HG03520 (cell line): ENCODE data around the gene C1orf159.
A peak's percentile ranks its signal among the peaks of the same experiment; 100 is the strongest.
"Not testable (repeated sequence)": the region's sequence is repeated elsewhere in the genome, so short reads cannot be mapped to it uniquely, and the experiment has no call there.

ENCODE experiments used
- ATAC-seq: cut with Tn5 transposase; IDR thresholded peaks from one replicate; pipeline ENCODE4 v1.9.1; 2021; ENCODE audit warnings: mild to moderate bottlenecking, moderate library complexity; ENCODE audit not compliant: unreplicated experiment

C1orf159 gene

DNA sequence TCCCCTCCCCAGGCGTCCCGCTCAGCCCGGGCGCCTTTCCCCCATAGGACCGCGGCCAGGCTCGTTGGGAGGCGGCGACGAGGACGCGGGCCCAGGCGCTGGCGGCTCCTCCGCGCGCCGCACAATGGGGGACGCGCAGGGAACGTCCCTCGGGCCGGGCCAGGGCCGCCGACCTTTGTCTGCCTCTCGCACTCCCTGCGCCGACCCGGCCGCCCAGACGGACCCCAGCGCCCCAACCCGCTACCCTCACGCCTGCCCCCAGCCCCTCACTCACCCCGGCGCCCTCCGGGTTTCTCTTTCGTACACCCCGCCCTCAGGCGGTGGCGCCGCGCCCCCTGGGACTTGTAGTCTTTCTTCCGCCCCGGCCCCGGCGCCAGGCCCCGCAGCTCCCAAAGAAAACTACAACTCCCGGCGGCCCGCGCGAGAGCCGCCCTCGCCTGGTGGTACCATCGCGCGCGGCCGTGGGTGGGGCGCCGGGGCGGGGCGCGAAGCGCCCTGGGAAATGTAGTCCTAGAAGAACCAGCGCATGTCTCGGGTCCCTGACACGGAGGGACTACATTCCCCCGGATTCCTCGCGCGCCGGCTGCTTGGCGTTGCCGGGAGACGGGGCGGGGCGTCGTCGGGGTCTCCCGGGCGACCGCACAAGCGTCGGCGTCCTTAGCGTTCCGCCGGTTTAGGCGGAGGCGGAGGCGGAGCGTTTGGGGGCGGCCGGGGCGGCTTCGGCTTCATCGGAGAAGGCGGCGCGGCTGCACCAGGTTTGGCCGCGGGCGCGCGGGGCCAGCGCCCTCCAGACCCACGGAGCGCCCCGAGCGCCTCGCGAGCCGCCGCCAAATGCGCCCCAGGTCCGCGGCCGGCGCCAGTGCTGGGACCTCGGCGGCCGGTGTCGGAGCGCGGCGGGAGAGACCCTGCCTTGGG is at the start of gene C1orf159:
Gene C1orf159, minus strand, starts transcription at position 304 of the 915 bp plus-strand sequence. CDS start 24,546 bp downstream, outside the sequence.
- peak; percentile 91 for ATAC-seq

GRCh38 chr1:1165485-1165884 is 49.6 kb upstream of the C1orf159 start:
- no peak for ATAC-seq

DNA sequence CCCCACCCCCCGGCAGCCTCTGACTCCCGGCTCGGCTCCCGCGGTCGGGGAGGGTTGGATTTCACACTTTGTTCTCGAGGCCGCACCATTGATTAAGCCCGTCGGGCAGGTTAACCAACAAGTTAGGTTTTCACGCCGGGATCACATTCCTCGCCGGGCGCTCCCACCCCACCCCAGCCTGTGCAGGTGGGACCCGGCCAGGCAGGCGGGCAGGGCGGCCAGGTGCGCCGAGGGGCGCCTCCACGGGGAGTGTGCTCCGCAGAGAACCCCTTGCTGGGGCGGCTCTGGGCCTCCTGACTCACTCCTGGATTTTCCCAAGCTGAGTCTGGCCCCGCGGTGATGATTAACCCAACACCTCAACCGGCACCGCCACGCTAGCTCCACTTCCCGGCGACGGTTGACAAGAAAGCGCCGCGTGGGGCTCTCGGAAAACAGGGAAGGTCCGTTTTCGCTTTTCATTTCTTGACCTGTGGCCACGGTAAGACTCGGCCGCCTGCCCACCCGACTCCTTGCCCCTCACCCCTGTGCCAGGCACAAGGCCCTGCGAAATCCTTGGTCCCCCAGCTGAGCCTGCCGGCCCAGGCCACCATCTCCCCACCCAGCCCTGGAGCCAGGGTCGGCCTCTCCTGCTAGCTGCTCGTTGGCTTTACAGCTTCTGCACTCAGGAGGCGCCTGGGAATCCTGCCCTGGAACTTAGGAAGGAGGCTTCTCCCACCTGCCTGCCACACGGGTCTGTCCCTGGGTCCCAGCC is 49.0 kb upstream of the C1orf159 start:
- no peak for ATAC-seq

GRCh38 chr1:1164361-1164700 is 48.4 kb upstream of the C1orf159 start:
- no peak for ATAC-seq

GRCh38 chr1:1163538-1164070 is 47.7 kb upstream of the C1orf159 start:
- ATAC-seq, result no peak

- no peak for ATAC-seq
These were observed 47.0 kb upstream of the C1orf159 start for GRCh38 chr1:1162597-1163537.

- no peak for ATAC-seq
These were observed 45.8 kb upstream of the C1orf159 start for GRCh38 chr1:1161683-1162079.

DNA sequence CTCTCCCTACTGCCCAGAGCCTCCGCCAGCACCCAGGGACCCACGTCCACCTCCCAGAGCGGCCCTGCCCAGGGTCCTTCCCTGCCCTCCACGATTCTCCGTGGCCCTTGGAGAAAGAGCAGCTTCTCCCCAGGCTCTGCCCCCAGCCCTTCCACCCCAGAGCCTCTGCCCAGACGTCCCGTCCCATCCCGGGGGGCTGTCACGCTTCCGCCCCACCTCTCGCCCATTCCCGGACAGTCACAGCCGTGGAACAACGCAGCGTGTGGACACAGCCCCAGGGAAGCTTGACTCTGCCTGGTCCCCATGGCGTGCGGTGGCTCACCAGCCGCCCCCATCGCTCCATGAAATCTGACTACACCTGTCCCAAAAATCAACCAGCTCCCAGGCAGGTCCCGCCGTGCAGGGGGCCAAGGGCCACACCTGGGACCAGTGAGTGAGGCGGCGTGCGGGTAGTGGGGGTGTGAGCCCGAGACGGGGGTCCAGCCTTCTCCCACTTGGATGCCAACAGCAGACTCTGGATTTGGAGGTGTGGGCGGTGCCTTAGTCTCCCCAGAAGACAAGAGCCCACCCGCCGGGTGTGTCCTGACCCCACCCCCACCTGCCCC is 45.3 kb upstream of the C1orf159 start:
- no peak for ATAC-seq

DNA sequence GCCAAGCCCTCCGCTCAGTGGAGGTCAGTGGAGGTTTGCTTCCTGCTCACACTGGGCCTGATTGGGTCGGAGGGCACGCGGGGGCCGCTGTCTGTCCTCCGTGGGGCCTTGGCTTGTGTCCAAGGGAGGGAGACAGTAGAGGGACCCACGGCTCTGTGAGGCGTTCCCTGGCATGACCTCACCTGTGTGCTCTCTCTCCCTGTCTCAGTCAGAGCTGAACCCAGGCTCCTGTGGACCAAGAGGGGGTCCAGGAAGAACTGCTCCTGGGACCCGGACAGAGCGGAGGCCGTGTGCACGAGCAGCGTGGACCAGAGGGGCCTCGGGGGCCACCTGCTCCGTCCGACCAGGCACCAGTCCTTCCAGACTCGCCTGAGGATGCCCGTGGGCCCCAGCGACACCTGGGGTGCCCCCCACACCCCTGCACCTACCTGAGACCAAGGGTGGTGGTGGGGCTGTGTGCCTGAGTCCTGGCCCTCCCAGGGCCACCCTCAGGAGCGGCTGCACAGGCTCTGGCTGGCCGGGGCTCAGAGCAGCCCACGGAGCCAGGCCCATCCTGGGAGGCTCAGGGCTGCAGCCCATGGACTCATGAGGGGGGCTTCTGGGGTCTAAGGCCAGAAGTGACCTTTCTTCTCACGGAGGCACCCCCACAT is 44.5 kb upstream of the C1orf159 start:
- ATAC-seq, result no peak

- no peak for ATAC-seq
These were observed 42.2 kb upstream of the C1orf159 start for GRCh38 chr1:1157914-1158710.

DNA sequence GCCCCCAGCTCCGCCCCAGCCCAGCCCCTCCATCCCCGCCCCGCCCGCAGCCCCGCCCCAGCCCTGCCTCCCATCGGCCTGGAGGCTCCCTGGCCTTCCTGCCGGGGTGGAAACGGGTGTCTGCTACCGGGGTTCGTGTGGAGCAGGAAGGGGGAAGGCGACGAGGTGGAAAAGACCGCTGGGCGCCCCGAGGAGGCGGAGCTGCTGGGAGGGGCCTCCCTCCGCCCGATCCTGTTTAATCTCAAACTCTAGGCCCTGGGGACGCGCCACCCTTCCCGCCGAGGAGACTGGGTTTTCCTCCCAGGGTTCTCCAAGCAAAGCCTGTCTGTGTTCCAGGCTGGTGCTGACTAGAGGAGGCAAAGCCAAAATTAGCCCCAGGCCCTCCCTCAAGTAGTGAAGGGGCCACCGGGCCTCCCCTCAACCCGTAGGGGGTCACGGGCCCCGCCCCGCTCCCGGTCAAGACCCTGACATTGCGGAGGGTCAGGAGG is 41.6 kb upstream of the C1orf159 start:
- no peak for ATAC-seq

GRCh38 chr1:1157033-1157365 is 41.1 kb upstream of the C1orf159 start:
- no peak for ATAC-seq

GRCh38 chr1:1156140-1157032 is 40.5 kb upstream of the C1orf159 start:
- ATAC-seq, result no peak

GRCh38 chr1:1155258-1155657 is 39.4 kb upstream of the C1orf159 start:
- no peak for ATAC-seq

GRCh38 chr1:1153874-1154273 is 38.0 kb upstream of the C1orf159 start:
- no peak for ATAC-seq

GRCh38 chr1:1153215-1153614 is 37.3 kb upstream of the C1orf159 start:
- ATAC-seq, result not testable (repeated sequence)

GRCh38 chr1:1152431-1152830 is 36.5 kb upstream of the C1orf159 start:
- ATAC-seq, result not testable (repeated sequence)

DNA sequence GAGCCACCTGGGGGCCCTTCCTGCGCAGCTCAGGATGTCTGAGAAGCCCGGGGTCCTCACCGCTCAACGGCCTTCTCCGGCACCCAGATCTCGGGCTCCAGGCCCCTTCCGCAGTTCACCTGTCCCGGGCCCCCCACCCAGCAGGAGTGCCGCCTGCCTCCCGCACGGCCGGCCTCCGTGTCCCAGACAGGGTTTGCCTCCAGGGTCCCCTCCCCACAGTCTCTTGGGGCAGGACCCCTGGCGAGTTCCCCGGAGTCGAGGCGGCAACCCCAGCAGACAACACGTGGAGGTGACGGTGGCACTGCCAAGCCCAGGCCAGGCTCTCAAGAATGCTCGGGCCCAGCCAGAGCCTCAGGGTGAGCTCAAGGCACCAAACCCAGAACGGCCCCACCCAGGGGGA is 35.4 kb upstream of the C1orf159 start:
- no peak for ATAC-seq
